SK-N-SH (cell line): ENCODE data around the gene MMD. TPM values are rescaled to one million over a fixed set of nuclear protein-coding genes. Genes with fewer than 3 reads are reported as not detected.

Experiments
- CTCF ChIA-PET: fragments of 300-600, 350-600 bp; formaldehyde crosslinking; extraction: SDS; loops from one replicate; lab custom pipeline; 2021; lab: Yijun Ruan, JAX
- POLR2A ChIA-PET: fragments of 350-600 bp; sonication (Branson Sonifier 250); formaldehyde crosslinking; extraction: SDS; loops from one replicate; lab custom pipeline; 2020; ENCODE audit warnings: antibody characterized with exemption, inconsistent platforms; lab: Yijun Ruan, JAX
- DNase-seq: peaks from one replicate; pipeline ENCODE4 v3.0.0; 2012
- H2AFZ ChIP-seq: fragments of 200-600 bp; sonication (generic); 2 replicates; pipeline ENCODE4 v1.8.1; 2016; ENCODE audit warnings: antibody characterized with exemption, mild to moderate bottlenecking, low read depth
- H3F3A ChIP-seq: fragments of 200-600 bp; sonication (generic); replicated peaks from 2 replicates; pipeline ENCODE3; 2016; ENCODE audit warnings: antibody characterized with exemption, mild to moderate bottlenecking; ENCODE audit not compliant: insufficient read depth
- H3K27ac ChIP-seq, 2 experiments: fragments of 200-500 bp in 1 of 2; fragments of 200-600 bp in 1 of 2; sonication (Bioruptor generic) in 1 of 2; sonication (generic), shearing (Covaris generic) in 1 of 2; 2 replicates each; pipeline versions ENCODE4 v1.5.1 to v1.6.1; 2014 to 2016; ENCODE audit warnings: low read depth in 2 of 2, inconsistent platforms in 1 of 2, low read length in 1 of 2, mild to moderate bottlenecking in 1 of 2, mixed read lengths in 1 of 2
- H3K27me3 ChIP-seq: fragments of 200-600 bp; sonication (generic), shearing (Covaris generic); 2 replicates; pipeline ENCODE4 v1.6.1; 2016; ENCODE audit warnings: mixed run types; ENCODE audit not compliant: insufficient read depth
- H3K36me3 ChIP-seq, 2 experiments: fragments of 200-500 bp in 1 of 2; fragments of 200-600 bp in 1 of 2; sonication (Bioruptor generic) in 1 of 2; sonication (generic) in 1 of 2; replicated peaks in 1 of 2; 2 replicates each; pipeline versions ENCODE3 to v1.5.1; 2014 to 2016; ENCODE audit warnings: low read length in 1 of 2, mild to moderate bottlenecking in 1 of 2; ENCODE audit not compliant: insufficient read depth in 2 of 2, control insufficient read depth in 1 of 2
- H3K4me1 ChIP-seq, 2 experiments: fragments of 200-500 bp in 1 of 2; fragments of 200-600 bp in 1 of 2; sonication (Bioruptor generic) in 1 of 2; sonication (generic), shearing (Covaris generic) in 1 of 2; 2 replicates each; pipeline versions ENCODE4 v1.5.1 to v1.6.1; 2014 to 2016; ENCODE audit warnings: low read depth in 1 of 2, low read length in 1 of 2, mixed run types in 1 of 2; ENCODE audit not compliant: insufficient read depth in 2 of 2, control insufficient read depth in 1 of 2
- H3K4me2 ChIP-seq: fragments of 200-600 bp; sonication (generic), shearing (Covaris generic); 2 replicates; pipeline ENCODE4 v1.6.1; 2017; ENCODE audit warnings: mixed run types
- H3K4me3 ChIP-seq, 2 experiments: fragments of 200-500 bp in 1 of 2; fragments of 200-600 bp in 1 of 2; sonication (Bioruptor generic) in 1 of 2; sonication (generic), shearing (Covaris generic) in 1 of 2; 2 replicates each; pipeline versions ENCODE4 v1.5.1 to v1.8.1; 2014 to 2016; ENCODE audit warnings: low read depth in 2 of 2, inconsistent platforms in 1 of 2, low read length in 1 of 2, mild to moderate bottlenecking in 1 of 2, mixed read lengths in 1 of 2, moderate library complexity in 1 of 2
- H3K79me2 ChIP-seq: fragments of 200-600 bp; sonication (generic); 2 replicates; pipeline ENCODE4 v1.8.1; 2017; ENCODE audit warnings: mild to moderate bottlenecking; ENCODE audit not compliant: insufficient read depth
- H3K9ac ChIP-seq: fragments of 200-600 bp; sonication (generic); 2 replicates; pipeline ENCODE4 v1.6.1; 2017; ENCODE audit warnings: mixed run types
- H3K9me2 ChIP-seq: fragments of 200-600 bp; sonication (generic); 2 replicates; pipeline ENCODE4 v1.6.1; 2017; ENCODE audit warnings: mixed run types
- H3K9me3 ChIP-seq: fragments of 200-600 bp; sonication (generic); 2 replicates; pipeline ENCODE4 v1.6.1; 2017; ENCODE audit warnings: mixed run types, mild to moderate bottlenecking, moderate library complexity
- H4K20me1 ChIP-seq: fragments of 200-600 bp; sonication (generic); 2 replicates; pipeline ENCODE4 v1.6.1; 2017; ENCODE audit warnings: mild to moderate bottlenecking, mixed run types; ENCODE audit not compliant: insufficient read depth
- EP300 ChIP-seq, 2 experiments: IDR thresholded peaks; 2 replicates each; pipeline versions ENCODE4 v1.4.0 to v1.6.1; 2012; ENCODE audit warnings: borderline replicate concordance in 1 of 2, low read depth in 1 of 2, low read length in 1 of 2
- EZH2phosphoT487 ChIP-seq: fragments of 200-600 bp; sonication (generic); IDR thresholded peaks from 2 replicates; pipeline ENCODE4 v1.6.1; 2017; ENCODE audit warnings: low read depth, mixed run types, mild to moderate bottlenecking, antibody characterized with exemption, moderate library complexity, borderline replicate concordance
- FOXM1 ChIP-seq: IDR thresholded peaks from 2 replicates; pipeline ENCODE4 v1.4.0; 2012; ENCODE audit warnings: low read depth, mild to moderate bottlenecking
- GATA2 ChIP-seq: sonication (generic); formaldehyde crosslinking; IDR thresholded peaks from 2 replicates; pipeline ENCODE4 v1.5.0; 2020; ENCODE audit warnings: mild to moderate bottlenecking, missing genetic modification reagents
- IRF3 ChIP-seq: fragments of 150-350 bp; IDR thresholded peaks from 2 replicates; pipeline ENCODE4 v1.6.1; 2016; ENCODE audit warnings: mild to moderate bottlenecking, low read depth, low read length
- MXI1 ChIP-seq: IDR thresholded peaks from 2 replicates; pipeline ENCODE4 v1.6.1; 2012; ENCODE audit warnings: mild to moderate bottlenecking, low read depth, low read length, improper control_type of control experiment
- NRF1 ChIP-seq: IDR thresholded peaks from 2 replicates; pipeline ENCODE4 v1.6.1; 2012; ENCODE audit warnings: low read depth, mild to moderate bottlenecking, low read length
- POLR2AphosphoS5 ChIP-seq: IDR thresholded peaks from 2 replicates; pipeline ENCODE4 v1.6.1; 2012; ENCODE audit warnings: low read depth, low read length
- RFX5 ChIP-seq: IDR thresholded peaks from 2 replicates; pipeline ENCODE4 v1.6.1; 2012; ENCODE audit warnings: mild to moderate bottlenecking, improper control_type of control experiment, low read length
- RXRA ChIP-seq: IDR thresholded peaks from 2 replicates; pipeline ENCODE4 v1.4.0; 2012; ENCODE audit warnings: low read depth, mild to moderate bottlenecking, borderline replicate concordance
- SMC3 ChIP-seq: IDR thresholded peaks from 2 replicates; pipeline ENCODE4 v1.6.1; 2012; ENCODE audit warnings: low read depth, low read length, improper control_type of control experiment
- TAF1 ChIP-seq: IDR thresholded peaks from 2 replicates; pipeline ENCODE4 v1.6.1; 2012; ENCODE audit warnings: low read depth, mild to moderate bottlenecking, low read length, moderate library complexity, borderline replicate concordance
- TCF12 ChIP-seq: IDR thresholded peaks from 2 replicates; pipeline ENCODE4 v1.4.0; 2012
- TEAD4 ChIP-seq: IDR thresholded peaks from 2 replicates; pipeline ENCODE4 v1.4.0; 2012; ENCODE audit warnings: mild to moderate bottlenecking, borderline replicate concordance; ENCODE audit not compliant: insufficient read depth
- YY1 ChIP-seq: IDR thresholded peaks from 2 replicates; pipeline ENCODE4 v1.4.0; 2012; ENCODE audit warnings: low read depth, mild to moderate bottlenecking
- WGBS: methylation state at CpG from one replicate; pipeline ENCODE4 v1.1.6; 2017; ENCODE audit warnings: low lambda C conversion rate; 5-methylcytosine and 5-hydroxymethylcytosine counted together
- polyA plus RNA-seq, 3 experiments: library from polyadenylated mRNA; depleted of rRNA; stranded (reverse); fragments of >200 nt; gene quantifications; 2 replicates each; pipeline ENCODE4 v1.2.3, GENCODE V29; 2012
- TF ChIP-seq, protein P1 (sequence below): IDR thresholded peaks from 2 replicates; pipeline ENCODE4 v1.6.1; 2012; ENCODE audit warnings: mild to moderate bottlenecking, low read depth, low read length, moderate library complexity

MMD gene
- polyA plus RNA-seq, 1 of the 3 experiments (the other 2 are of a cell fraction): 10.9 TPM

- H2AFZ ChIP-seq: no peak overlapping the region
- H4K20me1 ChIP-seq: no peaks in the 10 kb centered on the region
- ChIA-PET CTCF (interaction anchor here (1.4 to 3.4 kb wide), 3 partner anchors 13 to 350 kb away, joined by 5 to 13 read pairs (median 9); no protein-coding TSS in a partner anchor), POLR2A (no interaction called here)
- no peaks in the 10 kb centered on the region for H3K9me3 ChIP-seq
- H3K27me3 ChIP-seq: no peaks in the 10 kb centered on the region
- no peak for DNase-seq
- no peaks in the 10 kb centered on the region for H3K9me2 ChIP-seq
- H3K79me2 ChIP-seq: no peaks in the 10 kb centered on the region
- WGBS: 56% methylated on average over 6 of the region's 6 CpGs
- H3K4me1 ChIP-seq: peaks cover 0 to 5% of the 10 kb centered on the region in 2 experiments; a peak in 1 of 4 replicates
- no peak for TF ChIP-seq EP300 (IDR thresholded peaks at IDR 0.05; ENCODE audit: borderline replicate concordance in 1 of 2, low read depth in 1 of 2, low read length in 1 of 2)
- TF ChIP-seq RXRA: no peak
- no peak for TF ChIP-seq NRF1
- TF ChIP-seq MXI1: no peak
- TF ChIP-seq TCF12: no peak
- no peak for TF ChIP-seq POLR2AphosphoS5
- TF ChIP-seq, protein P1, sequence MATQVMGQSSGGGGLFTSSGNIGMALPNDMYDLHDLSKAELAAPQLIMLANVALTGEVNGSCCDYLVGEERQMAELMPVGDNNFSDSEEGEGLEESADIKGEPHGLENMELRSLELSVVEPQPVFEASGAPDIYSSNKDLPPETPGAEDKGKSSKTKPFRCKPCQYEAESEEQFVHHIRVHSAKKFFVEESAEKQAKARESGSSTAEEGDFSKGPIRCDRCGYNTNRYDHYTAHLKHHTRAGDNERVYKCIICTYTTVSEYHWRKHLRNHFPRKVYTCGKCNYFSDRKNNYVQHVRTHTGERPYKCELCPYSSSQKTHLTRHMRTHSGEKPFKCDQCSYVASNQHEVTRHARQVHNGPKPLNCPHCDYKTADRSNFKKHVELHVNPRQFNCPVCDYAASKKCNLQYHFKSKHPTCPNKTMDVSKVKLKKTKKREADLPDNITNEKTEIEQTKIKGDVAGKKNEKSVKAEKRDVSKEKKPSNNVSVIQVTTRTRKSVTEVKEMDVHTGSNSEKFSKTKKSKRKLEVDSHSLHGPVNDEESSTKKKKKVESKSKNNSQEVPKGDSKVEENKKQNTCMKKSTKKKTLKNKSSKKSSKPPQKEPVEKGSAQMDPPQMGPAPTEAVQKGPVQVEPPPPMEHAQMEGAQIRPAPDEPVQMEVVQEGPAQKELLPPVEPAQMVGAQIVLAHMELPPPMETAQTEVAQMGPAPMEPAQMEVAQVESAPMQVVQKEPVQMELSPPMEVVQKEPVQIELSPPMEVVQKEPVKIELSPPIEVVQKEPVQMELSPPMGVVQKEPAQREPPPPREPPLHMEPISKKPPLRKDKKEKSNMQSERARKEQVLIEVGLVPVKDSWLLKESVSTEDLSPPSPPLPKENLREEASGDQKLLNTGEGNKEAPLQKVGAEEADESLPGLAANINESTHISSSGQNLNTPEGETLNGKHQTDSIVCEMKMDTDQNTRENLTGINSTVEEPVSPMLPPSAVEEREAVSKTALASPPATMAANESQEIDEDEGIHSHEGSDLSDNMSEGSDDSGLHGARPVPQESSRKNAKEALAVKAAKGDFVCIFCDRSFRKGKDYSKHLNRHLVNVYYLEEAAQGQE: no peak
- TF ChIP-seq SMC3: no peak
- TF ChIP-seq GATA2 (CRISPR knock-in tag): no peak
- no peak for TF ChIP-seq YY1
- no peak for TF ChIP-seq TEAD4
- TF ChIP-seq TAF1: no peak
- no peak for TF ChIP-seq FOXM1
- TF ChIP-seq EZH2phosphoT487: no peak
- no peak for TF ChIP-seq RFX5
- no peak for TF ChIP-seq IRF3
- H3K9ac ChIP-seq: no peak overlapping the region
- no peaks in the 10 kb centered on the region for H3K36me3 ChIP-seq
- no peak overlapping the region for H3K27ac ChIP-seq
- no peak overlapping the region for H3K4me3 ChIP-seq
- H3K4me2 ChIP-seq: no peak overlapping the region
- H3F3A ChIP-seq: no peaks in the 10 kb centered on the region
Observed at GRCh38 chr17:55342800-55343585, 78.6 kb downstream of the MMD start.

Other genes with a start within 250 kb of the MMD start
- 0.03 and 0.21 TPM in 2 replicates for gene HLF, start 156.9 kb downstream of the MMD start, polyA plus RNA-seq (2012; rRNA removed)
- gene SMIM36, start 89.6 kb upstream of the MMD start, polyA plus RNA-seq (2012; rRNA removed): not detected in 2 replicates